ENCODE measurements around the gene SLC16A4. TPM values are rescaled to one million over a fixed set of nuclear protein-coding genes. Genes with fewer than 3 reads are reported as not detected.
"Not testable (repeated sequence)": the region's sequence is repeated elsewhere in the genome, so short reads cannot be mapped to it uniquely, and the experiment has no call there.

The SLC16A4 gene
- total RNA-seq (2022) (0.83 and 1.2 TPM in 2 replicates), Bru-seq, nascent RNA (percentile 23 among the genes with signal in this experiment), BruChase-seq, experiment 1, labeled RNA remaining after a 6-hour chase (percentile 26 among the genes with signal in this experiment), BruChase-seq, experiment 2, labeled RNA remaining after a 2-hour chase (percentile 32 among the genes with signal in this experiment)
- long read RNA-seq, partial matches to known transcripts: 2 of 5 reads
- long read RNA-seq, other reads (novel, unspliced or antisense): 3 of 5 reads

GRCh38 chr1:110390692-110391245 lies at the start of gene SLC16A4:
SLC16A4 (minus strand) TSS chr1:110391026; CDS start chr1:110389323, 1,703 bp downstream.
- BruUV-seq (replicated peaks): no TSS peak
- no peak for TF ChIP-seq CTCF (IDR thresholded peaks at IDR 0.05; ENCODE audit: unreplicated experiment)
- H3K36me3 Mint-ChIP-seq (ENCODE audit: insufficient read depth, unreplicated experiment): peaks cover 15% of the 10 kb centered on the region
- peaks cover 20% of the 10 kb centered on the region for H3K4me1 Mint-ChIP-seq (ENCODE audit: low read depth, unreplicated experiment)
- DNase-seq: no peak
- no peaks in the 10 kb centered on the region for H3K27me3 Mint-ChIP-seq (ENCODE audit: unreplicated experiment)
- H3K4me3 Mint-ChIP-seq (ENCODE audit: low read depth, unreplicated experiment): no peak within 1 kb of the TSS
- CTCF ChIA-PET: no interaction called here
- H3K9me3 Mint-ChIP-seq (ENCODE audit: low read depth, unreplicated experiment): no peaks in the 10 kb centered on the region
- intact Hi-C loops (cut with micrococcal nuclease; ENCODE audit: unreplicated experiment): loop anchor here (5.0 kb wide), 1 partner anchor 53 kb away; the partner anchor contains the start of gene RBM15
- H3K27ac Mint-ChIP-seq (ENCODE audit: unreplicated experiment): no peak within 1 kb of the TSS

- H3K4me3 Mint-ChIP-seq (ENCODE audit: low read depth, unreplicated experiment); intact Hi-C loops (cut with micrococcal nuclease; ENCODE audit: unreplicated experiment): not testable (repeated sequence)
- CTCF ChIA-PET: interaction anchor here (1.0 to 2.2 kb wide), 2 partner anchors 20 to 24 kb away, joined by 3 to 5 read pairs; no protein-coding TSS in a partner anchor
Measured at GRCh38 chr1:110439873-110440272, 49.0 kb upstream of the SLC16A4 start.

GRCh38 chr1:110438893-110439292 lies 48.1 kb upstream of the SLC16A4 start:
- no peak overlapping the region for H3K4me3 Mint-ChIP-seq (ENCODE audit: low read depth, unreplicated experiment)
- H3K27me3 Mint-ChIP-seq (ENCODE audit: unreplicated experiment): peaks cover 18% of the 10 kb centered on the region
- CTCF ChIA-PET: interaction anchor here (0.6 kb wide), 1 partner anchor 359 kb away, joined by 4 read pairs; no protein-coding TSS in a partner anchor
- DNase-seq: no peak
- intact Hi-C loops (cut with micrococcal nuclease; ENCODE audit: unreplicated experiment): no loop called here
- no peaks in the 10 kb centered on the region for H3K4me1 Mint-ChIP-seq (ENCODE audit: low read depth, unreplicated experiment)
- no peak for TF ChIP-seq CTCF (IDR thresholded peaks at IDR 0.05; ENCODE audit: unreplicated experiment)
- H3K27ac Mint-ChIP-seq (ENCODE audit: unreplicated experiment): no peak overlapping the region
- BruUV-seq (replicated peaks): no TSS peak
- no peaks in the 10 kb centered on the region for H3K36me3 Mint-ChIP-seq (ENCODE audit: insufficient read depth, unreplicated experiment)
- no peaks in the 10 kb centered on the region for H3K9me3 Mint-ChIP-seq (ENCODE audit: low read depth, unreplicated experiment)

More at GRCh38 chr1:110439873-110440272, 49.0 kb upstream of the SLC16A4 start:
- H3K4me1 Mint-ChIP-seq (ENCODE audit: low read depth, unreplicated experiment); H3K36me3 Mint-ChIP-seq (ENCODE audit: insufficient read depth, unreplicated experiment); H3K9me3 Mint-ChIP-seq (ENCODE audit: low read depth, unreplicated experiment); H3K27ac Mint-ChIP-seq (ENCODE audit: unreplicated experiment); BruUV-seq (replicated peaks); DNase-seq: not testable (repeated sequence)
- H3K27me3 Mint-ChIP-seq (ENCODE audit: unreplicated experiment): peaks cover 28% of the 10 kb centered on the region

- BruUV-seq (replicated peaks); intact Hi-C loops (cut with micrococcal nuclease; ENCODE audit: unreplicated experiment); CTCF ChIA-PET; H3K36me3 Mint-ChIP-seq (ENCODE audit: insufficient read depth, unreplicated experiment); H3K27ac Mint-ChIP-seq (ENCODE audit: unreplicated experiment); H3K27me3 Mint-ChIP-seq (ENCODE audit: unreplicated experiment); H3K9me3 Mint-ChIP-seq (ENCODE audit: low read depth, unreplicated experiment); H3K4me3 Mint-ChIP-seq (ENCODE audit: low read depth, unreplicated experiment); DNase-seq; H3K4me1 Mint-ChIP-seq (ENCODE audit: low read depth, unreplicated experiment): not testable (repeated sequence)
Measured at GRCh38 chr1:110437645-110438299, 46.9 kb upstream of the SLC16A4 start.

- no TSS peak for BruUV-seq (replicated peaks)
- no peak for DNase-seq
- intact Hi-C loops (cut with micrococcal nuclease; ENCODE audit: unreplicated experiment): no loop called here
- CTCF ChIA-PET: no interaction called here
- H3K9me3 Mint-ChIP-seq (ENCODE audit: low read depth, unreplicated experiment): no peaks in the 10 kb centered on the region
- no peak overlapping the region for H3K4me3 Mint-ChIP-seq (ENCODE audit: low read depth, unreplicated experiment)
- no peaks in the 10 kb centered on the region for H3K36me3 Mint-ChIP-seq (ENCODE audit: insufficient read depth, unreplicated experiment)
- H3K27me3 Mint-ChIP-seq (ENCODE audit: unreplicated experiment): peaks cover 8% of the 10 kb centered on the region
- H3K27ac Mint-ChIP-seq (ENCODE audit: unreplicated experiment): no peak overlapping the region
- no peaks in the 10 kb centered on the region for H3K4me1 Mint-ChIP-seq (ENCODE audit: low read depth, unreplicated experiment)
- no peak for TF ChIP-seq CTCF (IDR thresholded peaks at IDR 0.05; ENCODE audit: unreplicated experiment)
Measured at GRCh38 chr1:110436635-110437034, 45.8 kb upstream of the SLC16A4 start.
